ENCODE results near the gene MYO1G. TPM values are rescaled to one million over a fixed set of nuclear protein-coding genes. Genes with fewer than 3 reads are reported as not detected.
"Not testable (repeated sequence)": the region's sequence is repeated elsewhere in the genome, so short reads cannot be mapped to it uniquely, and the experiment has no call there.

Gene MYO1G
- total RNA-seq: under 0.01 and 0.13 TPM in 2 replicates

- no peak for DNase-seq (ENCODE audit: low read depth in 2 of 2)
Measured at GRCh38 chr7:44978511-44979366, at the start of gene MYO1G. TSS of gene MYO1G (minus strand) at chr7:44979015. CDS start at chr7:44978961, 54 bp downstream.

DNA sequence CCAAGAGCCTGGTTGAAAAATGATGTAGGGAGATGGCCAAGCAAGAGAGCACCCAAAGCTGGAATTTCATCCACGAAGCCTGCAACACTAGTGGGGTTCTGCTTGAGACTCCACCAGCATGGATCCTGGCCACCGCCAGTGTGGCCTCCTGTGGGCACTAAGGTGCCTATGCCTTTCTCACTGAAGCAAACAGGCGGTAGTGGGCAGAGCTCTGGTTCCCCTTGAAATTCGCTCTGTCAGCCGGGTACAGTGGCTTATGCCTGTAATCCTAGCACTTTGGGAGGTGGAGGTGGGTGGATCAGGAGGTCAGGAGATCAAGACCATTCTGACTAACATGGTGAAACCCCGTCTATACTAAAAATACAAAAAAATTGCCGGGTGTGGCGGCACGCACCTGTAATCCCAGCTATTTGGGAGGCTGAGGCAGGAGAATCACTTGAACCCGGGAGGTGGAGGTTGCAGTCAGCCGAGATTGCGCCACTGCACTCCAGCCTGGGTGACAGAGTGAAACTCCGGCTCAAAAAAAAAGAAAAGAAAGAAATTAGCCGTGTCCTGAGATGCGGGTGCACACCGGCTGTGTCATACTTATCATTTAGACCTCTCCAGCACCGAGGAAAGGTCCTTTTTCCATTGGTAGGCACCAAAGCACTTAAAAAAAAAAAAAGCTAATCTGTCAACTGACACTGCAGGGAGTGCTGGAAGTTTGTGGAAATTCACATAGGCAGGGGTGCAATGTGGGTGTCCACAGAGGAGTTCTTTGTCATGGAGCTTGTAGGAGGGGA, 49.5 kb upstream of the MYO1G start:
- DNase-seq (ENCODE audit: low read depth in 2 of 2): no peak

GRCh38 chr7:45027774-45028114, 48.9 kb upstream of the MYO1G start:
- no peak for DNase-seq (ENCODE audit: low read depth in 2 of 2)

GRCh38 chr7:45026984-45027773, 48.4 kb upstream of the MYO1G start:
- peak in 1 of 2 donors; percentile 30 for DNase-seq (ENCODE audit: low read depth in 2 of 2)

GRCh38 chr7:45026013-45026412, 47.2 kb upstream of the MYO1G start:
- DNase-seq (ENCODE audit: low read depth in 2 of 2): no peak

DNA sequence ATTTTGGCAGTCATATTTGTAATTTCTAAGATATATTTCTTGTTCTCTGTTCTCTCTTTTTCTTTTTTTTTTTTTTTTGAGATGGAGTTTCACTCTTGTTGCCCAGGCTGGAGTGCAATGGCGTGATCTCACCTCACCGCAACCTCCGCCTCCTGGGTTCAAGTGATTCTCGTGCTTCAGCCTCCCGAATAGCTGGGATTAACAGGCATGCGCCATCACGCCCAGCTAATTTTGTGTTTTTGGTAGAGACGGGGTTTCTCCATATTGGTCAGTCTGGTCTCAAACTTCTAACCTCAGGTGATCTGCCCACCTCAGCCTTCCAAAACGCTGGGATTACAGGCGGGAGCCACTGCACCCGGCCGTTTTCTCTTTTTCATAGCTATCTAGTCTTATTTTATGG, 46.7 kb upstream of the MYO1G start:
- not testable (repeated sequence) for DNase-seq (ENCODE audit: low read depth in 2 of 2)

- DNase-seq (ENCODE audit: low read depth in 2 of 2): no peak
Measured at GRCh38 chr7:45024126-45024744, 45.4 kb upstream of the MYO1G start.

- peak in 1 of 2 donors; percentile 50 for DNase-seq (ENCODE audit: low read depth in 2 of 2)
Measured at GRCh38 chr7:45021604-45022296, 42.9 kb upstream of the MYO1G start.

GRCh38 chr7:45020915-45021314, 42.1 kb upstream of the MYO1G start:
- no peak for DNase-seq (ENCODE audit: low read depth in 2 of 2)

GRCh38 chr7:45017253-45017652, 38.4 kb upstream of the MYO1G start:
- DNase-seq (ENCODE audit: low read depth in 2 of 2): no peak

GRCh38 chr7:45015313-45015712, 36.5 kb upstream of the MYO1G start:
- peak in 1 of 2 donors; percentile 17 for DNase-seq (ENCODE audit: low read depth in 2 of 2)

DNA sequence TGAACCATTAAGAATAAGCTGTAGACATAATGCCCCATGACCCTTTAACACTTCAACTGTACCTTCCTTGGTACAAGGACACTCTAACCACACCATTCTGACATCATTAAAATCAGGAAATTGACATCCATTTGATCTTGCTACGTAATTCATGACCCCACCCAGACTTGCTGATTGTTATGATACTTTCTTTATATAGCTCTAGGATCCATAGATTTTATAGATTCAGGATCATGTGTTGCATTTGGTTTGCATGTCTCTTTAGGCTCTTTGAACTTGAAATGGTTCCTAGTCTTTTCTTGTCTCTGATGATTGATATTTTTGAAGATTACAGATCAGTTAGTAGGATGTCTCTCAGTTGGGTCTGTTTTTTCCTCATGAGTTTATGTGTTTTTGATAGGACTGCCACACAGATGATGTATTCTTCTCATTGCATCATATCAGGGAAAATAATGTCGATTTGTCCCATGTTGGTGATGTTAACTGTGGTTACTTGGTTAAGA, 34.7 kb upstream of the MYO1G start:
- no peak for DNase-seq (ENCODE audit: low read depth in 2 of 2)

- no peak for DNase-seq (ENCODE audit: low read depth in 2 of 2)
Measured at GRCh38 chr7:45007571-45008328, 28.9 kb upstream of the MYO1G start.

- no peak for DNase-seq (ENCODE audit: low read depth in 2 of 2)
Measured at GRCh38 chr7:45007106-45007505, 28.3 kb upstream of the MYO1G start.

GRCh38 chr7:45003789-45004188, 25.0 kb upstream of the MYO1G start:
- DNase-seq (ENCODE audit: low read depth in 2 of 2): no peak

GRCh38 chr7:45001826-45002225, 23.0 kb upstream of the MYO1G start:
- no peak for DNase-seq (ENCODE audit: low read depth in 2 of 2)

GRCh38 chr7:45001138-45001694, 22.4 kb upstream of the MYO1G start:
- peak in 1 of 2 donors; percentile 47 for DNase-seq (ENCODE audit: low read depth in 2 of 2)

DNA sequence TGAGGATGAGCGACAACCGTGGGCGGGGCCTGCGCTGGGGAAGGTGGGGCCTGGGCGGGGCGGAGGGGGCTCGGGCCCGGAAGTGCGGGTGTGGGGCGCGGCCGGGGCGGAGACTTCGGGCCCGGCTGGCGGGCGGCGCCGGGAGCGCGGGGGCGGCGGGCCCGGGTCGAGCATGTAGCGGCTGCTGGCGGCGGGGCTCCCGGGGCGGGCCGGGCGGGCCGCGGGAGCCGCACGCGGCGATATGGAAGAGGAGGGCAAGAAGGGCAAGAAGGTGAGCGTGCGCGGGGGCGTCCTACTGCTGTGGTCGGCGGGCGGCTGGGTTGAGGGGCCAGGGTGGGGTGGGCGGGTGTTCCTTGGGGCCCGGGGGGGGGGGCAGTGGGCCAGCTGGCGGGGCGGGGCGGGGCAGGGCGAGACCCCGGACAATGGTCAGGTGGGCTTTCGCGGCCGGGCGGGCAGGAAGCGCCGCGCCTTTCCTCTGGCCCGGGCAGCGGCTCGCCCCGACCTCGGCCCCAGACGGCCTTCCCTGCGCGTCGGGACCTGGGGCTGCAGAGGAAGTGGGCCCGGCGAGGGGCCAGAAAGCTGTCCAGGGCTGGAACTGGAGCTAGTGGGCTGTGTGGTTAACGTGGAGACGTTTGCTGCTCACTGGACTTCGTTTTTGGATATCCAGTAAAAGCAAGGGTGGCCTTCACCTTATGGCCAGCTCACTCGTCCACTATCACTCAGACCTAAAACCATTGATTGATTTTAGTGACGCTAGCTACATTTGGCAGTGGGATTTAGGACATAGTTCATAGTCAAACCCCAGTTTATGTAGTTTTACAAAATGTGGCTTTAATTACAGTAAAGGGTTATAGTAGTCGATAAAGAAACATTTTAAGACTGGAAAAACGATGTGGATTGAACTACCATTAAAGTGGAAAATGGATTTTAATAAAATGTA, 21.5 kb upstream of the MYO1G start, which contains the start of gene CCM2:
TSS of gene CCM2 (plus strand) at position 109 of the 940 bp plus-strand sequence. CDS start at position 242, 133 bp downstream.
- peak in 1 of 2 donors; percentile 62 for DNase-seq (ENCODE audit: low read depth in 2 of 2)
